ENCODE results near the gene GART. TPM values are rescaled to one million over a fixed set of nuclear protein-coding genes. Genes with fewer than 3 reads are reported as not detected.

Gene GART
- total RNA-seq, 1 donor from 2014 or later: 58.2 TPM

GRCh38 chr21:33479679-33480480, 62.0 kb downstream of the GART start, which contains the start of gene TMEM50B:
TSS of gene TMEM50B (minus strand) at chr21:33479974. CDS start at chr21:33468885, 11,089 bp downstream.
- peak within 1 kb of the TSS; percentile 87 for H3K4me3 Mint-ChIP-seq (ENCODE audit: unreplicated experiment)
- peak within 1 kb of the TSS; percentile 98 for H3K27ac Mint-ChIP-seq (ENCODE audit: unreplicated experiment)
- peaks cover 24% of the 10 kb centered on the region for H3K4me1 Mint-ChIP-seq (ENCODE audit: low read depth)
- no peaks in the 10 kb centered on the region for H3K27me3 Mint-ChIP-seq (ENCODE audit: low read depth)
- DNase-seq (ENCODE audit: low spot score): peak; percentile 98
- TF ChIP-seq, protein P1, sequence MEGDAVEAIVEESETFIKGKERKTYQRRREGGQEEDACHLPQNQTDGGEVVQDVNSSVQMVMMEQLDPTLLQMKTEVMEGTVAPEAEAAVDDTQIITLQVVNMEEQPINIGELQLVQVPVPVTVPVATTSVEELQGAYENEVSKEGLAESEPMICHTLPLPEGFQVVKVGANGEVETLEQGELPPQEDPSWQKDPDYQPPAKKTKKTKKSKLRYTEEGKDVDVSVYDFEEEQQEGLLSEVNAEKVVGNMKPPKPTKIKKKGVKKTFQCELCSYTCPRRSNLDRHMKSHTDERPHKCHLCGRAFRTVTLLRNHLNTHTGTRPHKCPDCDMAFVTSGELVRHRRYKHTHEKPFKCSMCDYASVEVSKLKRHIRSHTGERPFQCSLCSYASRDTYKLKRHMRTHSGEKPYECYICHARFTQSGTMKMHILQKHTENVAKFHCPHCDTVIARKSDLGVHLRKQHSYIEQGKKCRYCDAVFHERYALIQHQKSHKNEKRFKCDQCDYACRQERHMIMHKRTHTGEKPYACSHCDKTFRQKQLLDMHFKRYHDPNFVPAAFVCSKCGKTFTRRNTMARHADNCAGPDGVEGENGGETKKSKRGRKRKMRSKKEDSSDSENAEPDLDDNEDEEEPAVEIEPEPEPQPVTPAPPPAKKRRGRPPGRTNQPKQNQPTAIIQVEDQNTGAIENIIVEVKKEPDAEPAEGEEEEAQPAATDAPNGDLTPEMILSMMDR (IDR thresholded peaks at IDR 0.05): peak; percentile 73
- H3K36me3 Mint-ChIP-seq (ENCODE audit: low read depth): no peaks in the 10 kb centered on the region
- no peaks in the 10 kb centered on the region for H3K9me3 Mint-ChIP-seq (ENCODE audit: low read depth)

- peak overlapping the region; percentile 76 for H3K27ac Mint-ChIP-seq (ENCODE audit: unreplicated experiment)
- no peaks in the 10 kb centered on the region for H3K36me3 Mint-ChIP-seq (ENCODE audit: low read depth)
- no peaks in the 10 kb centered on the region for H3K9me3 Mint-ChIP-seq (ENCODE audit: low read depth)
- H3K4me3 Mint-ChIP-seq (ENCODE audit: unreplicated experiment): peak overlapping the region; percentile 87
- no peak for DNase-seq (ENCODE audit: low spot score)
- H3K27me3 Mint-ChIP-seq (ENCODE audit: low read depth): no peaks in the 10 kb centered on the region
- TF ChIP-seq, protein P1 (IDR thresholded peaks at IDR 0.05): peak; percentile 52
- H3K4me1 Mint-ChIP-seq (ENCODE audit: low read depth): peaks cover 24% of the 10 kb centered on the region
These were observed 62.8 kb downstream of the GART start for GRCh38 chr21:33478935-33479678.

DNA sequence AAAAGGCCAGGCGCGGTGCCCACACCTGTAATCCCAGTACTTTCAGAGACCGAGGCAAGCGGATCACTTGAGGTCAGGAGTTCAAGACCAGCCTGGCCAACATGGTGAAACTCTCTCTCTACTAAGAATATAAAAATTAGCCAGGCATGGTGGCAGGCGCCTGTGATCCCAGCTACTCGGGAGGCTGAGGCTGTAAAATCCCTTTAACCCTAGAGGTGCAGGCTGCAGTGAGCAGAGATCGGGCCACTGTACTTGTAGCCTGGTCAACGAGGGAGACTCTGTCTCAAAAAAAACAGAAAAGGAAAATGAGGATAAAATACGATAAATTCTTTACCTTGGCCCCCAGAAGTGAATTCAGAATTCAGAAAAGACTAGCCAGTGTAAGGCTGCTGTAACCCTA, 63.7 kb downstream of the GART start:
- peaks cover 5% of the 10 kb centered on the region for H3K9me3 Mint-ChIP-seq (ENCODE audit: low read depth)
- peaks cover 24% of the 10 kb centered on the region for H3K4me1 Mint-ChIP-seq (ENCODE audit: low read depth)
- no peaks in the 10 kb centered on the region for H3K27me3 Mint-ChIP-seq (ENCODE audit: low read depth)
- DNase-seq (ENCODE audit: low spot score): no peak
- peaks cover 4% of the 10 kb centered on the region for H3K36me3 Mint-ChIP-seq (ENCODE audit: low read depth)
- H3K27ac Mint-ChIP-seq (ENCODE audit: unreplicated experiment): peak overlapping the region; percentile 76
- peak overlapping the region; percentile 87 for H3K4me3 Mint-ChIP-seq (ENCODE audit: unreplicated experiment)
- TF ChIP-seq, protein P1 (IDR thresholded peaks at IDR 0.05): no peak

- no peak for DNase-seq (ENCODE audit: low spot score)
- H3K4me3 Mint-ChIP-seq (ENCODE audit: unreplicated experiment): no peak overlapping the region
- H3K4me1 Mint-ChIP-seq (ENCODE audit: low read depth): peaks cover 24% of the 10 kb centered on the region
- H3K27me3 Mint-ChIP-seq (ENCODE audit: low read depth): no peaks in the 10 kb centered on the region
- H3K36me3 Mint-ChIP-seq (ENCODE audit: low read depth): peaks cover 4% of the 10 kb centered on the region
- peaks cover 8% of the 10 kb centered on the region for H3K9me3 Mint-ChIP-seq (ENCODE audit: low read depth)
- TF ChIP-seq, protein P1 (IDR thresholded peaks at IDR 0.05): no peak
- no peak overlapping the region for H3K27ac Mint-ChIP-seq (ENCODE audit: unreplicated experiment)
These were observed 64.9 kb downstream of the GART start for GRCh38 chr21:33477066-33477465.

- Mint-ChIP-seq H3K27ac (ENCODE audit: unreplicated experiment) (no peak overlapping the region), H3K4me3 (ENCODE audit: unreplicated experiment) (no peak overlapping the region), H3K9me3 (ENCODE audit: low read depth) (peaks cover 8% of the 10 kb centered on the region), H3K4me1 (ENCODE audit: low read depth) (peaks cover 5% of the 10 kb centered on the region), H3K27me3 (ENCODE audit: low read depth) (no peaks in the 10 kb centered on the region), H3K36me3 (ENCODE audit: low read depth) (peaks cover 4% of the 10 kb centered on the region)
- DNase-seq (ENCODE audit: low spot score): no peak
- TF ChIP-seq, protein P1 (IDR thresholded peaks at IDR 0.05): no peak
These were observed 68.6 kb downstream of the GART start for GRCh38 chr21:33473344-33473743.

Data from chondrocyte (in vitro differentiated cells).